Measurements from ENCODE around the gene PLA2G2F.

PLA2G2F gene

DNA sequence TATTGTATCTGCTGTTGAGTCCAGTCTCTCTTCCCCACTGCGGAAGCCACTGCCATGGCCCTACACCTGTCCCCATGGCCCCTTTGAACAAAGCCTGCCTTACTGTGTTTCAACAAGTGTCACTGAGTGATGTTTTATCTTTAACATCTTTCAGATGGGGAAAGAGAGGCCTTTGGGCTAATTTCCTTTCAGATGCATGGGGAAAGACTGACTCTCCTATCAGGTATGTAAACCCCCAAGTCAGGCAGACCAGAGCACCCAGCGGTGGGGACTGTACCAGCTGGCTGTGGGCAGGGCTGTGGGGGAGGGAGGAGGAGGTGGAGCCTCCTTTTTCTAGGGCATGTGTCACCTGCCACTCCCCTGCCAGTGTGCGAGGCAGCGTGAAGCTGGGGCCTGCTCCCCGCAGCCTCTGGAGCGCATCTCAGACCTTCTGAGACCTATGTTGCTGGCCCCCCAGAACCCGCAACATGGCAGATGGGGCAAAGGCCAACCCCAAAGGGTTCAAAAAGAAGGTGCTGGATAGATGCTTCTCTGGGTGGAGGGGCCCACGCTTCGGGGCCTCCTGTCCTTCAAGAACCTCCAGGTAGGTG, at the start of gene PLA2G2F:
PLA2G2F (plus strand) TSS at position 363 of the 590 bp plus-strand sequence; CDS start at position 468, 105 bp downstream.
- DNase-seq, result no peak

DNA sequence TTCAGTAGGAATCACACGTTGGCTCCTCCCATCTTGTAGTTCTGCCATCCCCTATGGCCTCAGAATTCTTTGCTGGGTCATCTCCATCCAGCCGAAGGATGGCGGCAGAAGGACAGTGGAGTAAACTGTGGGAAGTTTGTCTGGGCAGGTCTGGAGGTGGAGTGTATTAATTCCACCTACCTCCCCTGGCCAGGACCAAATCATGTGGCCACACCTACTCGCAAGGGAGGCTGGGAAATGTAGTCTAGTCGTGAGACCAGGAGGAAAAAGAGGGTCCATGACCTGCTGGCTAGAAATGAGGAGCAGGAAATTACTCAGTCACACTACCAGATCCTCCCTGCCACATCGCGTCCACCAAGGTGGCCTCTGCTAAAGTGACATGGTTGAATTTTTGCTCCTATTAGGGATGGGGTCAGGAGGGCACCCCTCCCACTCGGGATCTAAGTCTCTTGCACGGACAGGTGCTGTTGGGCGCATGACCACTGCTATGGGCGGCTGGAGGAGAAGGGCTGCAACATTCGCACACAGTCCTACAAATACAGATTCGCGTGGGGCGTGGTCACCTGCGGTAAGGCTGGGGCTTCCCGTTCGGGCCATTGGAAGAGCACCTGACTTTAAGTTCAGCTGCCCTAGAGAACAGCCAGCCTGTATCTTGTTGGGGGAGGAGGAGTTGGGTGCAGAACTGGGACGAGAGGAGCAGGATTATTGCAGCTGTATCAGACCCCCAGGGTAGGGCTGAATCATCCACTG, 49.6 kb upstream of the PLA2G2F start:
- DNase-seq, result no peak

DNA sequence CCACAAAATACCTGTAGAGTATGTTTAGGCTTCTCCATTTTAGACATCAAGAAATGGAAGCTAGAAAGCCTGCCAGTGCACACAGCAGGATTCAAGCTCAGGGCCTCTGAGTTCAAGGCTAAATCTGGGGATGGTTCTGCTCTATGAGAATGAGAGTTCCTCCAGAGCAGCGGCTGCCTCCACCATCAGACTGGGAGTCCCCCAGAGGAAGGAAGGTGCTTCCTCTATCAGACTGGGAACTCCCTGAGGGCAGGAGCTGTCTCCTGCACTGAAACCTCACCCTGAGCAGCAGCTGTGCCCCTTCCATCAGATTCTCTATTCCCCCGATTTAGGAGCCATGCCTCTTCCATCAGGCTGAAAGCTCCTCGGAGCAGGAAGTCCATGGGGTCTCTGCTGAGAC, 49.0 kb upstream of the PLA2G2F start:
- no peak for DNase-seq

DNA sequence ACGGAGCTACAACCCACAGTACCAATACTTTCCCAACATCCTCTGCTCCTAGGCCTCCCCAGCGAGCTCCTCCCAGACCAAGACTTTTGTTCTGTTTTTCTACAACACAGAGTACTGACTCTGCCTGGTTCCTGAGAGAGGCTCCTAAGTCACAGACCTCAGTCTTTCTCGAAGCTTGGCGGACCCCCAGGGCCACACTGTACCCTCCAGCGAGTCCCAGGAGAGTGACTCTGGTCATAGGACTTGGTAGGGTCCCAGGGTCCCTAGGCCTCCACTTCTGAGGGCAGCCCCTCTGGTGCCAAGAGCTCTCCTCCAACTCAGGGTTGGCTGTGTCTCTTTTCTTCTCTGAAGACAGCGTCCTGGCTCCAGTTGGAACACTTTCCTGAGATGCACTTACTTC, 48.5 kb upstream of the PLA2G2F start:
- no peak for DNase-seq

DNA sequence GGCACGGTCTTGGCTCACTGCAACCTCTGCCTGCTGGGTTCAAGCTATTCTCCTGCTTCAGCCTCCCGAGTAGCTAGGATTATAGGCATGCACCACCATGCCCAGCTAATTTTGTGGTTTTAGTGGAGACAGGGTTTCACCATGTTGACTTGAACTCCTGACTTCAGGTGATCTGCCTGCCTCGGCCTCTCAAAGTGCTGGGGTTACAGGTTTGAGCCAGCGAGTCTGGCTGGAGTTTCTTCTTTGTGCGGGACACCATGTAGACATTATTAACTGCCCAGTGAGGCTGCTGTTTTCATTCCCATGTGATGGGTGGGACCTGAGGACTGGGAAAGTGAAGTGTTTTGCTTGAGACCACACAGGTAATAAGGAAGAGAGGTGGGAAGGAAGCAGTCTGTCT, 45.8 kb upstream of the PLA2G2F start:
- no peak for DNase-seq

- no peak for DNase-seq
Observed at GRCh38 chr1:20093940-20094391, 45.2 kb upstream of the PLA2G2F start.

DNA sequence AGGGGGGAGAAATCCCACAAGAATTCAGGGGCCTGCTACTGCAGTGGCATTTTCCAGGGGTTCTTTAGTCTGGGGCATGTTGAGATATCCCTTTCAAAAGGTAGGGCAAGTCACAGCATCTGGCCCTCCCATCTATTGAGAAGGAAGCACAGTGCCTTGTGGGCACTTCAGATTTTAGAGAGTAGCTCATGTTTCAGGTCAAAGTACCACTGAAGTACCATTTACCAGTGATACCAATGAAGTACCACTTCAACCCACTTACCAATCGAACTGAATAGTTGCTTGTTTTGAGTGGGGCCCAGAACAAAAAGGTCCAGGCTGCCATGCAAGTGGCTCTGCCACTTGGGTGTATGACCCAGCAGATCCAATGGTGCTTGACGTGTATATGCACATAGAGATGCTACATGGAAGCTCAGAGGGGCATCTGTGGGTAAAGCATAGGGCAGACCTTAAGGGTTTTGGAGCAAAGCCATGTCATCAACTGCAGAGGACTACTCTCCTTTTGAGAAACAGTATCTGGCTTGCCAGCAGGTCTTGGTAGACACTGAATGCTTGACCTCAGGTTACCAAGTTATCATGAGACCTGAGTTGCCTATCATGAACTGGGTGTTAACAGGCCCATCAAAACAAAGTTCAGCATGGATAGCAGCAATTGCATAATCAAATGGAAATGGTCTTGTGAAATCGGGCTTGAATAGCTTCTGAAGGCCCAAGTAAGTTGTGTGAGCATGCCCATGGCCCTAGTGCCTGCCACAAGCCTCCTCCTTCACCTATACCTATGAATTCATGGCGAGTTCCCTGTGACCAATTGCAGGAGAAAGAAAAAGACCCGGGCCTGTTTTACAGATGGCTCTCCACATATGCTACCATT, 43.3 kb upstream of the PLA2G2F start:
- DNase-seq, result peak; percentile 74

GRCh38 chr1:20096840-20097447, 42.2 kb upstream of the PLA2G2F start:
- DNase-seq, result no peak

DNA sequence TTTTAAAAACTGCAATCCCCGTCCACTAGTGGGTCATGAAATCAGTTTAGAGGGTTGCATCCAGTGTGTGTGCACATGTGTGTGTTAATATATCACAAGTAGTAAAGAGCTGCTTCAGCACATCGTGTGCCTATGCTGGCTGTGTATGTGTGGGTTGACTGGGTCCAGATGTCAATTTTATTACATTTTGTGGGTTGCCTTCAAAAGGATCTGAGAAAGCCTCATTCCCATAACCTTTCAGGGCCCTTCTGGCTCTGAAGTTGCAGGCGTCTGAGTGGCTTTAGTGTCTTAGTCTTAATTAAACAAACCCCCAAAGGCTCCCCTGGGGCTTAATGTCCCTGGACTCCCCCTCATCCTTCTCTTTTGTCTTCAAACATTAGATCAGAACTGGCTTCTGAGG, 39.6 kb upstream of the PLA2G2F start:
- DNase-seq, result no peak

DNA sequence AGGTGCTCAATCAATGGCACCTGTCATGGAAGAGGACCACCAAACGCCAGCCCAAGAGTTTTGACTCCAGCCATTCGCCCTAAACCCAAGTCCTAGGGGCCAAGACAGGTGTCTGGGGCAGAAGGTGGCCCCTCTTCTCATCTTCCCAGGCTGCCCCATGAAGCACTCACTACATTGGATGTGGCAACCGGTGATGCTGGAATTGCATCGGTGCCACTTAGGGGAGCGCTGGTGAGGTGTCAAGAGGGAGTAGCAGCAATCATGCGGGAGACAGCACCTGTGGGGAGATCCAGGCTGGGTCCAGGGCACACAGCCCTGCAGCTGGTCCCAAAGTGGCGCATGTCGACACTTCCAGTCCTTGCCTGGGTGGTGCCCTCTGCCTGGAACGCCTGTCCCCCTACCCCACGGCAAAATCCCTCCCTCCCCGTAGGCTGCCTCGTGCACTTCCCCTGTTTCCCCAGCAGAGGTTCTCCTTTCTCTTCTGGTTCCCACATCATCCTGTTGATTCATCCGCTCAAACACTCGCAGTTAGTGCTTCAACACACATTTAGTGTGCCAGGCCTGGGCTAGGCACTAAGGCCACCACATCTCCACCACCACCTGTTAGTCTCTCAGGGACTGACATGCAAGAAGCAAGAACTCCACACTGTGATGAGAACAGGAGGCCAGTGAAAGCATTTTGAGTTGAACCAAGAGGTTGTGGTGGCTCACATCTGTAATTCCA, 38.3 kb upstream of the PLA2G2F start:
- DNase-seq, result peak; percentile 3

DNA sequence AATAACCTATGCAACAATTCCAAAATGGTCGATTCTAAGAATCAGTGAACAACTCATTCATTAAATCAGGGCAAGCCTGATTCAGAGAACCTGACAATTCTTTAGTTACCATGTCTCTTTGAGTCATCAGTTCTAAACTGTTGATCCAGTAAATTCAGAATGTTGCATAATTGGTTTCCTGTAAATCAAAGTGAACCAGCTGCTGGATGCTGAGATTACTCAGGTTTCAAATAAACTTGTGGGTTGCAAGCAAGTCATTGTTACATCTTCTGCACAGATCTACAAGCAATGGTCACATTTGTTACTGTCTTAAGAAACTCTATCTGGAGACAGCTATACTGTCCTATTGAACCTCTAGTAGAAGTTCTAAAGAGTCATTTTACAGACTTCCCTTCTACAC, 36.2 kb upstream of the PLA2G2F start:
- no peak for DNase-seq

DNA sequence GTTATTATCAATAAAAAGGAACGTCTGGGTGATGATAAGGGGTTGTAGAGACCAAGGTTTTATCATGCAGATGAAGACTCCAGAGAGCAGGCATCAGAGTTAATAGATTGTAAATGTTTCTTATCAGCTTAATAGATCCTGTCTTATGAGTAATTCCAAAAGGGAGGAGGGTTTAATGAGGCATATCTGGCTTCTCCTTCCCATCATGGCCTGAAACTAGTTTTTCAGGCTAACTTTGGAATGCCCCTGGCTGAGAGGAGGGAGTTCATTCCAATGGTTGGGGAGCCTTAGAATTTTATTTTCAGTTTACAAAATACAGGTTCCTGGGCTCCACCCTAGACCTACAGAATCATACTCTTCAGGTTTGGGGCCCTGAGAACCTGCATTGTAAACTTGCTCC, 33.3 kb upstream of the PLA2G2F start:
- no peak for DNase-seq

DNA sequence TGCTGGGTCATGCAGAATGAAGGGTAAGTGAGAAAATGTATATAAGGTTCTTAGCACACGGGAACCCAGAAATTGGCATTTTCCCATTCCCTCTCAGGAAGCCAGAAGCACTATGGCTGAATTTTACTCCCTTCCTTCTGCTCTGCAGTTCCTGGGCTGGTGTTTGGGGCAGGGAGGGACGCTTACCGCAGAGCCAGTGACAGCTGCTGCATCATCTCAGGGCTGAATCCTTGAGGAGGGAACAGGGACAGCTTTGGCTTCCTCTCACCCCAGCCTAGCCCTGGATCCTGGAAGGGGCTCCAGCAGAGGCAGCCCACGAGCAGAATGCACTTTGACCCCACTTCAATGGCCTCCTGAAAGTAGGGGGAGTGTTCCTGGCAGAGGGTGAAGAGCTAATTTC, 31.8 kb upstream of the PLA2G2F start:
- no peak for DNase-seq

- no peak for DNase-seq
Observed at GRCh38 chr1:20107796-20108195, 31.3 kb upstream of the PLA2G2F start.

- DNase-seq, result no peak
Observed at GRCh38 chr1:20108366-20109123, 30.6 kb upstream of the PLA2G2F start.

GRCh38 chr1:20109223-20109856, 29.8 kb upstream of the PLA2G2F start:
- no peak for DNase-seq

- DNase-seq, result no peak
Observed at GRCh38 chr1:20110679-20111078, 28.4 kb upstream of the PLA2G2F start.

DNA sequence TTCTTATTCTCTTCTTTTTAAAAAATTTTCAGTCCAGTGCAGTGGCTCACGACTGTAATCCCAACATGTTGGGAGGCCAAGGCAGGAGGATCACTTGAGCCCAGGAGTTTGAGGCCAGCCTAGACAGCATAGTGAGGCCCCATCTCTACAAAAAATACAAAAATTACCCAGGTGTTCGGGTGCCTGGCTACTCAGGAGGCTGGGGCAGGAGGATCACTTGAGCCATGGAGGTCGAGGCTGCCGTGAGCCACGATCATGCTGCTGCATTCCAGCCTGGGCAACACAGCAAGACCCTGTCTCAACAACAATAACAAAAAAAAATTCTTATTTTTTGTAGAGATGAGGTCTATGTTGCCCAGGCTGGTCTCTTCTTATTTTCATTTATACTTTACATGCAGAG, 27.7 kb upstream of the PLA2G2F start:
- DNase-seq, result no peak

GRCh38 chr1:20112279-20113000, 26.7 kb upstream of the PLA2G2F start:
- no peak for DNase-seq

GRCh38 chr1:20114021-20114648, 25.0 kb upstream of the PLA2G2F start:
- no peak for DNase-seq

Measured in NCI-H2029 (cell line).